Endodermal cell (in vitro differentiated cells): ENCODE data around the gene HEPN1. TPM values are rescaled to one million over a fixed set of nuclear protein-coding genes. Genes with fewer than 3 reads are reported as not detected.

Experiments used
- DNase-seq: peaks from one replicate; pipeline ENCODE4 v3.0.0-alpha.2; 2017
- H3K27ac ChIP-seq: 2 replicates; pipeline ENCODE4 v1.5.1; 2013; ENCODE audit warnings: mild to moderate bottlenecking, low read depth, low read length, moderate library complexity
- H3K27me3 ChIP-seq: 2 replicates; pipeline ENCODE4 v1.6.1; 2013; ENCODE audit warnings: mild to moderate bottlenecking, low read length, moderate library complexity; ENCODE audit not compliant: insufficient read depth, control insufficient read depth, poor library complexity, severe bottlenecking
- H3K36me3 ChIP-seq: 2 replicates; pipeline ENCODE4 v1.7.0; 2013; ENCODE audit warnings: mild to moderate bottlenecking, low read length, moderate library complexity; ENCODE audit not compliant: control insufficient read depth, insufficient read depth
- H3K4me1 ChIP-seq: one replicate; pipeline ENCODE4 v1.7.0; 2013; ENCODE audit warnings: low read length; ENCODE audit not compliant: control insufficient read depth, insufficient read depth
- H3K4me3 ChIP-seq: 2 replicates; pipeline ENCODE4 v1.5.1; 2013; ENCODE audit warnings: mild to moderate bottlenecking, low read length, moderate library complexity
- H3K9ac ChIP-seq: 2 replicates; pipeline ENCODE4 v1.6.1; 2013; ENCODE audit warnings: mild to moderate bottlenecking, low read length, moderate library complexity; ENCODE audit not compliant: poor library complexity, severe bottlenecking; ENCODE audit errors: extremely low read depth
- H3K9me3 ChIP-seq: 2 replicates; pipeline ENCODE4 v1.6.1; 2013; ENCODE audit warnings: mild to moderate bottlenecking, low read length, moderate library complexity; ENCODE audit not compliant: control insufficient read depth
- H3K27ac Mint-ChIP-seq: 2 replicates; pipeline ENCODE4 v1.8.0; 2020; ENCODE audit warnings: mixed read lengths
- H3K27me3 Mint-ChIP-seq: 2 replicates; pipeline ENCODE4 v1.8.0; 2021; ENCODE audit warnings: mild to moderate bottlenecking, mixed read lengths; ENCODE audit not compliant: insufficient read depth
- H3K36me3 Mint-ChIP-seq: 2 replicates; pipeline ENCODE4 v1.8.0; 2020; ENCODE audit warnings: low read depth, mixed read lengths
- H3K4me1 Mint-ChIP-seq: 2 replicates; pipeline ENCODE4 v1.8.0; 2020; ENCODE audit warnings: mixed read lengths
- H3K4me3 Mint-ChIP-seq: 2 replicates; pipeline ENCODE4 v1.8.0; 2020; ENCODE audit warnings: mild to moderate bottlenecking, moderate library complexity, mixed read lengths
- H3K9me3 Mint-ChIP-seq: 2 replicates; pipeline ENCODE4 v1.8.0; 2020; ENCODE audit warnings: mild to moderate bottlenecking, mixed read lengths
- CTCF ChIP-seq: fragments of 200-600 bp; sonication (generic); conservative IDR thresholded peaks from 2 replicates; pipeline ENCODE4 v1.5.0; 2021; ENCODE audit warnings: antibody characterized with exemption, mild to moderate bottlenecking
- WGBS, 2 experiments: methylation state at CpG; one replicate each; pipeline versions ENCODE4 v1.1.5 to v1.1.7; 2013; ENCODE audit warnings: missing lambda C conversion rate in 2 of 2, mixed read lengths in 1 of 2; ENCODE audit not compliant: insufficient coverage in 1 of 2, insufficient read length in 1 of 2; 5-methylcytosine and 5-hydroxymethylcytosine counted together
- total RNA-seq, 2 donors: library from RNA; stranded (reverse); fragmentation: NEBNext Ultra II Directional in 1 of 2; extraction: Animal tissue kit (Norgen Biotek cat#: 25700) in 1 of 2; gene quantifications; 2 replicates in 1 of 2; 3 replicates in 1 of 2; pipeline ENCODE4 v1.2.1, GENCODE V29; 2021

Gene HEPN1
- total RNA-seq, 2 donors from 2014 or later: not detected

- 86 to 91% methylated on average over 6 to 8 of the region's 8 CpGs for WGBS, 2 experiments
- H3K27ac Mint-ChIP-seq: no peak overlapping the region
- Histone ChIP-seq H3K27me3 (peaks cover 80% of the 10 kb centered on the region), H3K4me3 (no peak overlapping the region), H3K9ac (no peak overlapping the region), H3K4me1 (no peaks in the 10 kb centered on the region), H3K27ac (no peak overlapping the region), H3K9me3 (no peaks in the 10 kb centered on the region), H3K36me3 (no peaks in the 10 kb centered on the region)
- peak; percentile 37 for DNase-seq
- no peak overlapping the region for H3K4me3 Mint-ChIP-seq
- peaks cover 78% of the 10 kb centered on the region for H3K27me3 Mint-ChIP-seq
- H3K9me3 Mint-ChIP-seq: no peaks in the 10 kb centered on the region
- peaks cover 12% of the 10 kb centered on the region for H3K4me1 Mint-ChIP-seq
- no peaks in the 10 kb centered on the region for H3K36me3 Mint-ChIP-seq
- no peak for TF ChIP-seq CTCF
Observed at GRCh38 chr11:124873951-124874350, 45.1 kb upstream of the HEPN1 start.

GRCh38 chr11:124874571-124875255 is 44.3 kb upstream of the HEPN1 start:
- TF ChIP-seq CTCF: no peak
- Mint-ChIP-seq H3K9me3 (no peaks in the 10 kb centered on the region), H3K27ac (no peak overlapping the region), H3K4me3 (no peak overlapping the region), H3K4me1 (peaks cover 12% of the 10 kb centered on the region), H3K36me3 (peaks cover 2% of the 10 kb centered on the region), H3K27me3 (peaks cover 72% of the 10 kb centered on the region)
- Histone ChIP-seq H3K4me1 (no peaks in the 10 kb centered on the region), H3K36me3 (no peaks in the 10 kb centered on the region), H3K9me3 (no peaks in the 10 kb centered on the region), H3K27ac (no peak overlapping the region), H3K9ac (no peak overlapping the region), H3K4me3 (no peak overlapping the region), H3K27me3 (peaks cover 72% of the 10 kb centered on the region)
- DNase-seq: no peak
- WGBS, 2 experiments: 93 to 94% methylated on average over 3 to 7 of the region's 7 CpGs

GRCh38 chr11:124875401-124875800 is 43.6 kb upstream of the HEPN1 start:
- TF ChIP-seq CTCF: no peak
- no peaks in the 10 kb centered on the region for H3K9me3 ChIP-seq
- no peak overlapping the region for H3K9ac ChIP-seq
- DNase-seq: no peak
- H3K4me3 Mint-ChIP-seq: peak overlapping the region; percentile 73
- H3K27ac ChIP-seq: no peak overlapping the region
- no peaks in the 10 kb centered on the region for H3K9me3 Mint-ChIP-seq
- peaks cover 65% of the 10 kb centered on the region for H3K27me3 Mint-ChIP-seq
- H3K36me3 Mint-ChIP-seq: peaks cover 2% of the 10 kb centered on the region
- peaks cover 65% of the 10 kb centered on the region for H3K27me3 ChIP-seq
- peak overlapping the region; percentile 83 for H3K4me3 ChIP-seq
- no peaks in the 10 kb centered on the region for H3K36me3 ChIP-seq
- H3K4me1 Mint-ChIP-seq: peaks cover 12% of the 10 kb centered on the region
- H3K4me1 ChIP-seq: no peaks in the 10 kb centered on the region
- 54 to 60% methylated on average over 2 to 3 of the region's 3 CpGs for WGBS, 2 experiments
- no peak overlapping the region for H3K27ac Mint-ChIP-seq
